Measurements from ENCODE around the gene TRAPPC11. TPM values are rescaled to one million over a fixed set of nuclear protein-coding genes. Genes with fewer than 3 reads are reported as not detected.

TRAPPC11 gene
- total and polyA plus RNA-seq, 4 donors = 7.6 to 27.9 (median 14.9) TPM

DNA sequence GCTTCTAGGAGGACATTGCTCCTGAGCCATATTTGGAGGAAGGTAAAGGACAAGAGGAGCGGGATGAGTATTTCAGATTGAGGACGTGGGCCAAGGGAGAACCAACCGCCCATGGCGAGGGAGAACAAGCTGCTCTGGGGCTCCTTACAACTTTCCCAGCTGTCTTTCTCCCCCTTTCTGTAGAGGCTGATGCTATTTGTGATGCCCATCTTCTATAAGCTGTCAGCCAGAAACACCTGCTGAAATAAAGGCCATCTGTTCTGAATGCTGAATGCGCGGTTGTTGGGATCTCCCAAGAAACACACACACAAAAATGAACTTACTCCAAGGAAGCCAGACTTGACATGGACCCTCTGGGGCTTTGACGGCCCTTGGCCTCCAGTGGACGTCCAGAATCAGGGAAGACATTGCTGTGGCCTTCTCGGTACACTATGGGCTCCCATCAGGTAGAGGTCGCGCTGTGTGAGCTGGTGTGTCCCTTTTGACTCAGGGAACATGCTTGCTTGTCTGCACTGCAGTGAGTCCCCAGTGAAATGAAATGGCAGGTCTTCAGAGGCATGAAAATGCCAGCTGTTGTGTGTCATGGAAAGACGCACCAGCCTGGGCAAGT lies 31.0 kb upstream of the TRAPPC11 start:
- Histone ChIP-seq H3K9me3 (ENCODE audit: control insufficient read depth in 4 of 4, low read length in 3 of 4) (no peaks in the 10 kb centered on the region), H3K27me3 (ENCODE audit: control insufficient read depth in 4 of 4, insufficient read depth in 4 of 4, low read length in 3 of 4) (no peaks in the 10 kb centered on the region), H3K36me3 (ENCODE audit: control insufficient read depth in 4 of 4, insufficient read depth in 3 of 4, low read depth in 1 of 4, low read length in 3 of 4) (no peaks in the 10 kb centered on the region), H3K27ac (ENCODE audit: low read depth in 1 of 2, low read length in 2 of 2) (no peak overlapping the region), H3K9ac (ENCODE audit: low read depth in 1 of 2, low read length in 2 of 2) (no peak overlapping the region), H3K4me3 (ENCODE audit: low read depth in 1 of 3, low read length in 3 of 3) (no peak overlapping the region), H3K4me1 (ENCODE audit: control insufficient read depth in 4 of 4, insufficient read depth in 4 of 4, low read length in 3 of 4) (peaks cover 0 to 7% (median 4%) of the 10 kb centered on the region in 4 donors)
- TF ChIP-seq, protein P1, sequence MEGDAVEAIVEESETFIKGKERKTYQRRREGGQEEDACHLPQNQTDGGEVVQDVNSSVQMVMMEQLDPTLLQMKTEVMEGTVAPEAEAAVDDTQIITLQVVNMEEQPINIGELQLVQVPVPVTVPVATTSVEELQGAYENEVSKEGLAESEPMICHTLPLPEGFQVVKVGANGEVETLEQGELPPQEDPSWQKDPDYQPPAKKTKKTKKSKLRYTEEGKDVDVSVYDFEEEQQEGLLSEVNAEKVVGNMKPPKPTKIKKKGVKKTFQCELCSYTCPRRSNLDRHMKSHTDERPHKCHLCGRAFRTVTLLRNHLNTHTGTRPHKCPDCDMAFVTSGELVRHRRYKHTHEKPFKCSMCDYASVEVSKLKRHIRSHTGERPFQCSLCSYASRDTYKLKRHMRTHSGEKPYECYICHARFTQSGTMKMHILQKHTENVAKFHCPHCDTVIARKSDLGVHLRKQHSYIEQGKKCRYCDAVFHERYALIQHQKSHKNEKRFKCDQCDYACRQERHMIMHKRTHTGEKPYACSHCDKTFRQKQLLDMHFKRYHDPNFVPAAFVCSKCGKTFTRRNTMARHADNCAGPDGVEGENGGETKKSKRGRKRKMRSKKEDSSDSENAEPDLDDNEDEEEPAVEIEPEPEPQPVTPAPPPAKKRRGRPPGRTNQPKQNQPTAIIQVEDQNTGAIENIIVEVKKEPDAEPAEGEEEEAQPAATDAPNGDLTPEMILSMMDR (IDR thresholded peaks at IDR 0.05; ENCODE audit: low read depth, low read length, missing input control) = no peak
- TF ChIP-seq HNF4G (IDR thresholded peaks at IDR 0.05) (no peak), RXRA (IDR thresholded peaks at IDR 0.05) (no peak)
- 92% methylated on average over 12 of the region's 12 CpGs for WGBS
- no peak for DNase-seq (ENCODE audit: low spot score)

DNA sequence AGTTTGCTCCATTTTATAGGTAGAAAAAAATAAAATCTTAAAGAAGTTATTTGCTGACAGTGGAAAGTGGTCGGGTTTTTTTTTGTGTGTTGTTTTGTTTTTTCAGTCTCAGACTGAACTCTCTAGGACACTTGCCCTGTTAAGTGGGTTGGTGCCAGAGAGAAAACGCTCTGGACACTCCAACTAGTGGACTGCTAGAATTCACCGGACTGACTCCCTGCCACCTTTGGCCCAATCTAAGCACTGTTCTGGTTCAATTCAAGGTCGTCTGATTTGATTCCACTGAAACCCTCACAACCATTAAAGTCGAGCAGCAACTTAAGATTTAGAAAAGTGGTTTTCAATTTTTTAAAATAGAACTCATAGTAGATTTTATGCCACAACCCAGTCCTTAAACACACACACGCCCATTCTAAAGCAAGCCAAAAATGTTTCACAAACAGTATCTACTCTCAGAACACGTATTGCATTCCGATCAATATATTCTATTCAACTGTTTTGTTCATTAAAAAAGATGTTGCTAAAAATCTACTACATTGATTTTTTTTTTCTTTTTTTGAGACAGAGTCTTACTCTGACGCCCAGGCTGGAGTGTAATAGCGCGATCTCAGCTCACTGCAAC lies 27.4 kb upstream of the TRAPPC11 start:
- Histone ChIP-seq H3K9me3 (ENCODE audit: control insufficient read depth in 4 of 4, low read length in 3 of 4) (no peaks in the 10 kb centered on the region), H3K4me1 (ENCODE audit: control insufficient read depth in 4 of 4, insufficient read depth in 4 of 4, low read length in 3 of 4) (peaks cover 3 to 10% (median 6%) of the 10 kb centered on the region in 4 donors), H3K36me3 (ENCODE audit: control insufficient read depth in 4 of 4, insufficient read depth in 3 of 4, low read depth in 1 of 4, low read length in 3 of 4) (no peaks in the 10 kb centered on the region), H3K9ac (ENCODE audit: low read depth in 1 of 2, low read length in 2 of 2) (no peak overlapping the region), H3K4me3 (ENCODE audit: low read depth in 1 of 3, low read length in 3 of 3) (peak overlapping the region in 1 of 3 donors; percentile 19), H3K27ac (ENCODE audit: low read depth in 1 of 2, low read length in 2 of 2) (no peak overlapping the region), H3K27me3 (ENCODE audit: control insufficient read depth in 4 of 4, insufficient read depth in 4 of 4, low read length in 3 of 4) (no peaks in the 10 kb centered on the region)
- no peak for DNase-seq (ENCODE audit: low spot score)
- TF ChIP-seq RAD21 (IDR thresholded peaks at IDR 0.05) (peak in 1 of 2 donors; percentile 16), JUND (IDR thresholded peaks at IDR 0.05) (no peak), RXRA (IDR thresholded peaks at IDR 0.05) (peak; percentile 53 to 70), SP1 (IDR thresholded peaks at IDR 0.05) (peak; percentile 67), YY1 (IDR thresholded peaks at IDR 0.05) (peak; percentile 14), FOXA2 (IDR thresholded peaks at IDR 0.05) (no peak), HNF4A (conservative IDR thresholded peaks at IDR 0.05) (peak; percentile 61 to 77)
- TF ChIP-seq, protein P2, sequence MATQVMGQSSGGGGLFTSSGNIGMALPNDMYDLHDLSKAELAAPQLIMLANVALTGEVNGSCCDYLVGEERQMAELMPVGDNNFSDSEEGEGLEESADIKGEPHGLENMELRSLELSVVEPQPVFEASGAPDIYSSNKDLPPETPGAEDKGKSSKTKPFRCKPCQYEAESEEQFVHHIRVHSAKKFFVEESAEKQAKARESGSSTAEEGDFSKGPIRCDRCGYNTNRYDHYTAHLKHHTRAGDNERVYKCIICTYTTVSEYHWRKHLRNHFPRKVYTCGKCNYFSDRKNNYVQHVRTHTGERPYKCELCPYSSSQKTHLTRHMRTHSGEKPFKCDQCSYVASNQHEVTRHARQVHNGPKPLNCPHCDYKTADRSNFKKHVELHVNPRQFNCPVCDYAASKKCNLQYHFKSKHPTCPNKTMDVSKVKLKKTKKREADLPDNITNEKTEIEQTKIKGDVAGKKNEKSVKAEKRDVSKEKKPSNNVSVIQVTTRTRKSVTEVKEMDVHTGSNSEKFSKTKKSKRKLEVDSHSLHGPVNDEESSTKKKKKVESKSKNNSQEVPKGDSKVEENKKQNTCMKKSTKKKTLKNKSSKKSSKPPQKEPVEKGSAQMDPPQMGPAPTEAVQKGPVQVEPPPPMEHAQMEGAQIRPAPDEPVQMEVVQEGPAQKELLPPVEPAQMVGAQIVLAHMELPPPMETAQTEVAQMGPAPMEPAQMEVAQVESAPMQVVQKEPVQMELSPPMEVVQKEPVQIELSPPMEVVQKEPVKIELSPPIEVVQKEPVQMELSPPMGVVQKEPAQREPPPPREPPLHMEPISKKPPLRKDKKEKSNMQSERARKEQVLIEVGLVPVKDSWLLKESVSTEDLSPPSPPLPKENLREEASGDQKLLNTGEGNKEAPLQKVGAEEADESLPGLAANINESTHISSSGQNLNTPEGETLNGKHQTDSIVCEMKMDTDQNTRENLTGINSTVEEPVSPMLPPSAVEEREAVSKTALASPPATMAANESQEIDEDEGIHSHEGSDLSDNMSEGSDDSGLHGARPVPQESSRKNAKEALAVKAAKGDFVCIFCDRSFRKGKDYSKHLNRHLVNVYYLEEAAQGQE (IDR thresholded peaks at IDR 0.05) = peak; percentile 26
- TF ChIP-seq, protein P3, sequence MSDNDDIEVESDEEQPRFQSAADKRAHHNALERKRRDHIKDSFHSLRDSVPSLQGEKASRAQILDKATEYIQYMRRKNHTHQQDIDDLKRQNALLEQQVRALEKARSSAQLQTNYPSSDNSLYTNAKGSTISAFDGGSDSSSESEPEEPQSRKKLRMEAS (IDR thresholded peaks at IDR 0.05) = no peak
- 38% methylated on average over 11 of the region's 11 CpGs for WGBS

DNA sequence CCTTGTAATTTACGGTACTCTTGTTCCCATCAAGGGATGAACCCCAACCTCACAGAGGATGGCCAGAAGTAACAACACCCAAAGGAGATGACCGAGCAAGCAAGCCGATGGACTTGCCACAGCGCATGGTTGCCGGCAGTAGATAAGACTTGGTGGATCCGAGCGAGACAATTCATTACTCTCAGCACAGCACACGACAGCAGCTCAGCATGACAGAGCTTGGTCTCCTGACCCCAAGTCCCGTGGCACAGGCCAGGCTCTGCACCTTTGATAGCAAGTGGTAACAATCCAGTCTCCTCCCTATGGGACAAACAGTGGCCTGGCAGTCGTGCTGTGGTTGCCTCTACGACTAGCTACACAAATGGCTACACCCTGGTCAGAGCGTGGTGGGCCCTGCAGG lies 26.4 kb upstream of the TRAPPC11 start:
- Histone ChIP-seq H3K4me1 (ENCODE audit: control insufficient read depth in 4 of 4, insufficient read depth in 4 of 4, low read length in 3 of 4) (peaks cover 6 to 17% (median 13%) of the 10 kb centered on the region in 4 donors), H3K27ac (ENCODE audit: low read depth in 1 of 2, low read length in 2 of 2) (no peak overlapping the region)
- 94% methylated on average over 12 of the region's 12 CpGs for WGBS
- TF ChIP-seq FOXA2 (IDR thresholded peaks at IDR 0.05) = no peak
- no peak for TF ChIP-seq FOXA1 (IDR thresholded peaks at IDR 0.05)
- no peak for TF ChIP-seq NR2F2 (IDR thresholded peaks at IDR 0.05)
- TF ChIP-seq YY1 (IDR thresholded peaks at IDR 0.05) = no peak
- no peak for TF ChIP-seq RAD21 (IDR thresholded peaks at IDR 0.05)
- TF ChIP-seq, protein P3 (IDR thresholded peaks at IDR 0.05) = no peak
- TF ChIP-seq HNF4A (conservative IDR thresholded peaks at IDR 0.05) = no peak
- TF ChIP-seq JUND (IDR thresholded peaks at IDR 0.05) = no peak
- no peak for TF ChIP-seq TAF1 (conservative IDR thresholded peaks at IDR 0.05)
- TF ChIP-seq SP1 (IDR thresholded peaks at IDR 0.05) = no peak
- TF ChIP-seq, protein P1 (IDR thresholded peaks at IDR 0.05; ENCODE audit: low read depth, low read length, missing input control) = no peak

More for the DNA sequence above, 26.4 kb upstream of the TRAPPC11 start:
- DNase-seq (ENCODE audit: low spot score) = no peak
- no peaks in the 10 kb centered on the region for H3K9me3 ChIP-seq (ENCODE audit: control insufficient read depth in 4 of 4, low read length in 3 of 4)
- H3K4me3 ChIP-seq (ENCODE audit: low read depth in 1 of 3, low read length in 3 of 3) = no peak overlapping the region
- H3K36me3 ChIP-seq (ENCODE audit: control insufficient read depth in 4 of 4, insufficient read depth in 3 of 4, low read depth in 1 of 4, low read length in 3 of 4) = no peaks in the 10 kb centered on the region
- no peaks in the 10 kb centered on the region for H3K27me3 ChIP-seq (ENCODE audit: control insufficient read depth in 4 of 4, insufficient read depth in 4 of 4, low read length in 3 of 4)
- H3K9ac ChIP-seq (ENCODE audit: low read depth in 1 of 2, low read length in 2 of 2) = no peak overlapping the region

All from liver (tissue), 9 donors.